Adrenal gland (tissue), 12 donors: ENCODE results near the gene ACADM. TPM values are rescaled to one million over a fixed set of nuclear protein-coding genes. Genes with fewer than 3 reads are reported as not detected.
"Not testable (repeated sequence)": the region's sequence is repeated elsewhere in the genome, so short reads cannot be mapped to it uniquely, and the experiment has no call there.

Experiments used
- DNase-seq, 7 donors: peaks; one replicate each; pipeline ENCODE4 v3.0.0-alpha.2; 2019 to 2020
- H3K27ac ChIP-seq, 5 donors: fragments of 200-600 bp; sonication (generic) in 4 of 5; 1 replicate in 3 of 5; 2 replicates in 2 of 5; pipeline versions ENCODE4 v1.5.1 to v1.8.0; 2016 to 2020; ENCODE audit warnings: mild to moderate bottlenecking in 1 of 5
- H3K27me3 ChIP-seq: fragments of 200-600 bp; 2 replicates; pipeline ENCODE4 v1.8.0; 2021
- H3K36me3 ChIP-seq, 2 donors: fragments of 200-600 bp; replicated peaks in 1 of 2; 1 replicate in 1 of 2; 2 replicates in 1 of 2; pipeline versions ENCODE4 v1.5.1 to v1.8.0; 2018 to 2022
- H3K4me1 ChIP-seq, 2 donors: fragments of 200-600 bp; replicated peaks in 1 of 2; 1 replicate in 1 of 2; 2 replicates in 1 of 2; pipeline versions ENCODE4 v1.5.1 to v1.8.0; 2018 to 2021
- H3K4me3 ChIP-seq, 4 donors: fragments of 200-600 bp; sonication (generic) in 3 of 4; one replicate each; pipeline ENCODE4 v1.5.1; 2016 to 2018
- H3K9me3 ChIP-seq, 3 donors: fragments of 200-600 bp; sonication (generic) in 1 of 3; replicated peaks in 1 of 3; 1 replicate in 2 of 3; 2 replicates in 1 of 3; pipeline versions ENCODE4 v1.5.1 to v1.8.0; 2016 to 2021
- POLR2A ChIP-seq, 2 donors: fragments of 450-650 bp; IDR thresholded peaks; one replicate each; pipeline ENCODE4 v1.6.1; 2017; ENCODE audit warnings: antibody characterized with exemption in 2 of 2, mild to moderate bottlenecking in 2 of 2, moderate library complexity in 1 of 2
- WGBS, 4 donors: extraction: QIAGEN DNeasy Blood & Tissue Kit in 2 of 4; methylation state at CpG; one replicate each; pipeline versions ENCODE4 v1.1.5 to v1.1.7; 2013 to 2017; 5-methylcytosine and 5-hydroxymethylcytosine counted together
- intact Hi-C, 2 donors: fragments of 100-400 bp; cut with DNase I; formaldehyde crosslinking; loops; one replicate each; pipeline versions ENCODE4 v1.14.1 to v1.15.0; 2022 to 2023
- polyA plus RNA-seq, 3 donors: library from polyadenylated mRNA; stranded (reverse); fragments of 200-250 nt in 2 of 3; fragments of 350-450 nt in 1 of 3; fragmentation: Illumina TruSeq in 1 of 3; extraction: RNeasy Lipid Tissue Mini Kit (QIAGEN cat#74804) in 1 of 3; gene quantifications; one replicate each; pipeline ENCODE4 v1.2.3, GENCODE V29; 2013 to 2014
- total RNA-seq, 9 donors: library from RNA; depleted of rRNA in 4 of 9; stranded (reverse); fragments of >200 nt in 4 of 9; fragments of 120-200 nt in 1 of 9; fragmentation: NEBNext Ultra II Directional in 1 of 9; extraction: Animal tissue kit (Norgen Biotek cat#: 25700) in 1 of 9; gene quantifications; one replicate each; pipeline versions ENCODE4 v1.1.0 to v1.2.4, GENCODE V29; 2013 to 2023
- TF ChIP-seq, protein P1 (sequence below), 6 experiments: fragments of 450-650 bp in 4 of 6; fragments of 200-600 bp in 2 of 6; sonication (generic) in 1 of 6; IDR thresholded peaks; 1 replicate in 5 of 6; 2 replicates in 1 of 6; pipeline versions ENCODE4 v1.5.1 to v1.8.0; 2016 to 2021; ENCODE audit warnings: antibody characterized with exemption in 6 of 6, mild to moderate bottlenecking in 2 of 6, moderate library complexity in 1 of 6
- donor health status: healthy with polysubstance abuse.
- donor health status: Bipolar disorder and iron deficiency.
- donor health status: DM: yes; HTN: yes; CAD: no.
- donor health status: DM: no; HTN: no; CAD: no.
- donor health status: DM: no; HTN: no; CAD: no.
- donor health status: DM: yes; HTN: yes; CAD: no.

The ACADM gene
- total and polyA plus RNA-seq, 12 donors: 23.1 to 208 (median 101) TPM

DNA sequence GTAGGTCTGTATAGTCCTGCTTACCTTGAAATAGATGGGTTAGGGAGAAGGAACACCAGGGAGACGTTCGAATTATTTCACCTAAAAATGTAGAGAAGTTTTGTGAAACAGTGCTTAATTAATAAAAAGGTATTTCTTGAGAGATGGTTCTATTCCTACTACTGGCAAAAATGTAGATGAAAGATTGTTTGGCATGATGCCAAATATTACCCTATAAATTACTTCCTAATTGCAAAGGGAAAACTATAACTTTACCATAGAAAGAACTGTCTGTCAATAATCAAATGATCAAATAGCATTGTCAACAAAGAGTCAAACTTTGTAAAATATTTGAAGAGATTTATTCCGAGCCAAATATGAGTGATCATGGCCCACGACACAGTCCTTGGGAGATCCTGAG lies 4.2 kb upstream of the ACADM start:
- H3K9me3 ChIP-seq: no peaks in the 10 kb centered on the region
- no peak overlapping the region for H3K4me3 ChIP-seq
- no peak for DNase-seq
- H3K27me3 ChIP-seq: no peaks in the 10 kb centered on the region
- H3K36me3 ChIP-seq: no peaks in the 10 kb centered on the region
- intact Hi-C loops: no loop called here
- no peak overlapping the region for H3K27ac ChIP-seq
- no peak for TF ChIP-seq POLR2A (IDR thresholded peaks at IDR 0.05)
- TF ChIP-seq, protein P1, sequence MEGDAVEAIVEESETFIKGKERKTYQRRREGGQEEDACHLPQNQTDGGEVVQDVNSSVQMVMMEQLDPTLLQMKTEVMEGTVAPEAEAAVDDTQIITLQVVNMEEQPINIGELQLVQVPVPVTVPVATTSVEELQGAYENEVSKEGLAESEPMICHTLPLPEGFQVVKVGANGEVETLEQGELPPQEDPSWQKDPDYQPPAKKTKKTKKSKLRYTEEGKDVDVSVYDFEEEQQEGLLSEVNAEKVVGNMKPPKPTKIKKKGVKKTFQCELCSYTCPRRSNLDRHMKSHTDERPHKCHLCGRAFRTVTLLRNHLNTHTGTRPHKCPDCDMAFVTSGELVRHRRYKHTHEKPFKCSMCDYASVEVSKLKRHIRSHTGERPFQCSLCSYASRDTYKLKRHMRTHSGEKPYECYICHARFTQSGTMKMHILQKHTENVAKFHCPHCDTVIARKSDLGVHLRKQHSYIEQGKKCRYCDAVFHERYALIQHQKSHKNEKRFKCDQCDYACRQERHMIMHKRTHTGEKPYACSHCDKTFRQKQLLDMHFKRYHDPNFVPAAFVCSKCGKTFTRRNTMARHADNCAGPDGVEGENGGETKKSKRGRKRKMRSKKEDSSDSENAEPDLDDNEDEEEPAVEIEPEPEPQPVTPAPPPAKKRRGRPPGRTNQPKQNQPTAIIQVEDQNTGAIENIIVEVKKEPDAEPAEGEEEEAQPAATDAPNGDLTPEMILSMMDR (IDR thresholded peaks at IDR 0.05): no peak
- H3K4me1 ChIP-seq: peaks cover 7 to 8% of the 10 kb centered on the region in 2 donors
- WGBS, 4 donors: 95 to 97% (median 96%) methylated on average over 4 of the region's 4 CpGs

DNA sequence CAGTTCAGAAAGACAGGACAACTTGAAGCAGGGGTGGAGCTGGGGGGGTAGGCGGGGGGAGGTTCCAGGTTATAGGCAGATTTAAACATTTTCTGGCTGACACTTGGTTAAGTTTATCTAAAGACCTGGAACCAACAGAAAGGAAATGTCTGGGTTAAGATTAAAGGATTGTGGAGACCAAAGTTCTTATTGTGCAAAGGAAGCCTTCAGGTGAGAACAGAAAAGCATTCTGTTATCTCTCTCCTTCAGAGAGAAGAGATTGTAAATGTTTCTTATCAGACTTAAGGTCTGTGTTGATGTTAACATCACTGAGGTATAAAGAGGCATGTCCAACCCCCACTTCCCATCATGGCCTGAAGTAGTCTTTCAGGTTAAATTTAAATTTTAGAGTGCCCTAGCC lies 3.7 kb upstream of the ACADM start:
- H3K4me1 ChIP-seq: peaks cover 12 to 13% of the 10 kb centered on the region in 2 donors
- TF ChIP-seq, protein P1 (IDR thresholded peaks at IDR 0.05): no peak
- TF ChIP-seq POLR2A (IDR thresholded peaks at IDR 0.05): no peak
- H3K36me3 ChIP-seq: no peaks in the 10 kb centered on the region
- 95 to 100% (median 95%) methylated on average over 1 of the region's 1 CpG for WGBS, 4 donors
- H3K27ac ChIP-seq: no peak overlapping the region
- no peak for DNase-seq
- intact Hi-C loops: no loop called here
- no peak overlapping the region for H3K4me3 ChIP-seq
- H3K9me3 ChIP-seq: no peaks in the 10 kb centered on the region
- H3K27me3 ChIP-seq: no peaks in the 10 kb centered on the region

DNA sequence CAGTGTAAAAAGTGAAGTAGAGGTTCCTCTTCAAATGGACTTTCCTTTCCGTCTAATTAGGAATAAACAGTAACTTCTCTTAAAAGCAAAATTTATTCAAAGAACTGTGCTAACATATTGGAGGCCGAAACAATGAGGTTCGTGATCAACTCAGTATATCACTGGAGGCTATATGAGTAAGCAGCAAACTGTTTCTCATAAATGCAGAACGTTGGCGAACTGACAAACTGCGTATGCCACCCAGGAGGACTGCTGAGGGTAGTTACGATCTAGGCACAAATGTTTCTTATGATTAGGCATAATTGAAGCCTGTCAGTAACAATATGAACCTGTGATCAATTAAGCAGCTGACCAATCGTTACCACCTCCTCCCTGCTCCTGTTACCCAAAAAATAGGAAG lies 2.3 kb upstream of the ACADM start:
- H3K36me3 ChIP-seq, intact Hi-C loops, H3K4me3 ChIP-seq, DNase-seq, H3K27ac ChIP-seq, H3K9me3 ChIP-seq, H3K27me3 ChIP-seq: not testable (repeated sequence)
- 90 to 95% (median 94%) methylated on average over 8 of the region's 8 CpGs for WGBS, 4 donors
- H3K4me1 ChIP-seq: peaks cover 18 to 19% of the 10 kb centered on the region in 2 donors

DNA sequence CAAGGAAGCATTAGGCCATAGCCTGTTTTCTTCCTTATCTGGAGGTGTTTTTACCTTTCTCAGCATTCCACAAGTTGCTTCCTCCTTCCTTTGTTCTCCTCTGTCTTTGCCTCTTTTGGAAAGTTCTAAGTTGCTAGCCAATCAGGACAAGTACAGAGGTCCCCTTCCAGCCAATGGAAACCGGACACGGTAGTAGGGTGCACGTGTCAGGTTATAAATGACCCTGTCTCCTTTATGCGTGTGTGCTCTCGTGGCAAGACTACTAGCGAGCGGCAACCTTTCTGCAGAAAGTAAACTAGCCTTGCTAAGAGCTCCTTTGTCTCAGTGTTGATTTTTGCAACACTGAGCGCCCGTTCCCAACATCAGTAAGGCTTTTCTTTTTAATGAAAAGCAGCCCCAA lies 1.5 kb upstream of the ACADM start:
- Histone ChIP-seq H3K27me3 (no peaks in the 10 kb centered on the region), H3K36me3 (no peaks in the 10 kb centered on the region), H3K4me1 (peaks cover 18 to 19% of the 10 kb centered on the region in 2 donors), H3K9me3 (no peaks in the 10 kb centered on the region), H3K27ac (no peak overlapping the region), H3K4me3 (peak overlapping the region in 1 of 4 donors; percentile 80)
- intact Hi-C loops: no loop called here
- 95 to 98% (median 96%) methylated on average over 9 of the region's 9 CpGs for WGBS, 4 donors
- DNase-seq: no peak
- TF ChIP-seq, protein P1 (IDR thresholded peaks at IDR 0.05): no peak
- TF ChIP-seq POLR2A (IDR thresholded peaks at IDR 0.05): no peak

DNA sequence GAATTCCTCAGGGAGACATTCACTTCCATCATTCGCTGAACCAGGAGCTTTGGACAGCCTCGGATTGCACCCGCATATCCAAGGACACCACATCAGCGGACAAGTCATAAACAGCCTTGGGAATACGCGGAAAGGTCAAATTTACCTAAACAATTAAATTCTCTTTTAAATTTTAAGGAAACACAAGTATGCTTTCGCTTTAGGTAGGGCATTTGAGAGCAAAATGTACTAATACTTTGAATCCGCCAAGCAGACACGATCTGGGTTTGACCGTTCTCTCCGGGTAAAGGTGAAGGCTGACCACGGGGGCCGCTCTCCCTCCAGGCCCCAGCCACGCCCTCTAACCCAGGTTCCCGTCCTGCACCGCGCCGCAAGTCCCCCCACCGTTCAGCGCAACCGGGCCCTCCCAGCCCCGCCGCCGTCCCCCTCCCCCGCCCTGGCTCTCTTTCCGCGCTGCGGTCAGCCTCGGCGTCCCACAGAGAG lies 479 bp upstream of the ACADM start:
- peaks cover 18 to 19% of the 10 kb centered on the region in 2 donors for H3K4me1 ChIP-seq
- WGBS, 4 donors: 1 to 3% (median 1%) methylated on average over 21 to 30 of the region's 30 CpGs
- no peak for TF ChIP-seq POLR2A (IDR thresholded peaks at IDR 0.05)
- TF ChIP-seq, protein P1 (IDR thresholded peaks at IDR 0.05): no peak
- intact Hi-C loops: no loop called here
- H3K27me3 ChIP-seq: no peaks in the 10 kb centered on the region
- peak; percentile 87 to 91 (median 89) for DNase-seq
- H3K36me3 ChIP-seq: no peaks in the 10 kb centered on the region
- peak overlapping the region; percentile 57 to 97 (median 90) for H3K27ac ChIP-seq
- peak overlapping the region in 3 of 4 donors; percentile 80 to 96 (median 81) for H3K4me3 ChIP-seq
- no peaks in the 10 kb centered on the region for H3K9me3 ChIP-seq
